CD14-positive monocyte (primary cell): Measurements from ENCODE around the gene CDH6. TPM values are rescaled to one million over a fixed set of nuclear protein-coding genes. Genes with fewer than 3 reads are reported as not detected.

Source experiments
- DNase-seq, 3 donors: peaks; one replicate each; pipeline ENCODE4 v3.0.0-alpha.2; 2011 to 2022
- H2AFZ ChIP-seq: 2 replicates; pipeline ENCODE4 v1.6.0; 2012; ENCODE audit warnings: mild to moderate bottlenecking, low read depth, low read length, inconsistent platforms; ENCODE audit not compliant: insufficient read depth, poor library complexity, severe bottlenecking
- H3K27ac ChIP-seq, 2 donors: 1 replicate in 1 of 2; 2 replicates in 1 of 2; pipeline ENCODE4 v1.5.1; 2012 to 2013; ENCODE audit warnings: low read length in 2 of 2, control low read depth in 1 of 2, inconsistent platforms in 1 of 2, low read depth in 1 of 2, mild to moderate bottlenecking in 1 of 2
- H3K27me3 ChIP-seq, 2 donors: one replicate each; pipeline versions ENCODE4 v1.6.0 to v1.6.1; 2011 to 2013; ENCODE audit warnings: low read length in 2 of 2; ENCODE audit not compliant: control insufficient read depth in 2 of 2, insufficient read depth in 2 of 2
- H3K36me3 ChIP-seq, 2 donors: replicated peaks in 1 of 2; 1 replicate in 1 of 2; 2 replicates in 1 of 2; pipeline versions ENCODE4 v1.5.1 to v1.6.1; 2012 to 2013; ENCODE audit warnings: low read length in 2 of 2, control low read depth in 1 of 2, inconsistent platforms in 1 of 2, mild to moderate bottlenecking in 1 of 2; ENCODE audit not compliant: insufficient read depth in 2 of 2, control insufficient read depth in 1 of 2
- H3K4me1 ChIP-seq, 2 donors: 1 replicate in 1 of 2; 2 replicates in 1 of 2; pipeline versions ENCODE4 v1.5.1 to v1.6.1; 2012 to 2013; ENCODE audit warnings: low read length in 2 of 2, control low read depth in 1 of 2, inconsistent platforms in 1 of 2, mild to moderate bottlenecking in 1 of 2, moderate library complexity in 1 of 2; ENCODE audit not compliant: insufficient read depth in 2 of 2, control insufficient read depth in 1 of 2
- H3K4me2 ChIP-seq: replicated peaks from 2 replicates; pipeline ENCODE3; 2012; ENCODE audit warnings: low read length, moderate library complexity, mild to moderate bottlenecking; ENCODE audit not compliant: poor library complexity, severe bottlenecking; ENCODE audit errors: extremely low read depth
- H3K4me3 ChIP-seq, 3 experiments: fragments of 200-600 bp in 1 of 3; sonication (generic) in 1 of 3; replicated peaks in 1 of 3; 1 replicate in 2 of 3; 2 replicates in 1 of 3; pipeline ENCODE4 v1.5.1; 2011 to 2013; ENCODE audit warnings: low read length in 3 of 3, mild to moderate bottlenecking in 3 of 3, control low read depth in 2 of 3, low read depth in 2 of 3, inconsistent platforms in 1 of 3, moderate library complexity in 1 of 3
- H3K79me2 ChIP-seq: 2 replicates; pipeline ENCODE4 v1.6.0; 2012; ENCODE audit warnings: mild to moderate bottlenecking, control low read depth, inconsistent platforms, low read length, moderate library complexity; ENCODE audit not compliant: insufficient read depth
- H3K9ac ChIP-seq: 2 replicates; pipeline ENCODE4 v1.6.0; 2017; ENCODE audit warnings: low read length, mild to moderate bottlenecking; ENCODE audit not compliant: insufficient read depth, poor library complexity, severe bottlenecking
- H3K9me3 ChIP-seq, 2 donors: replicated peaks in 1 of 2; 1 replicate in 1 of 2; 2 replicates in 1 of 2; pipeline versions ENCODE4 v1.5.1 to v1.6.1; 2012 to 2013; ENCODE audit warnings: low read length in 2 of 2, control low read depth in 1 of 2; ENCODE audit not compliant: control insufficient read depth in 1 of 2, insufficient read depth in 1 of 2
- H4K20me1 ChIP-seq: 2 replicates; pipeline ENCODE4 v1.6.0; 2012; ENCODE audit warnings: mild to moderate bottlenecking, low read length, control low read depth, moderate library complexity; ENCODE audit not compliant: insufficient read depth
- H3K27ac Mint-ChIP-seq, 7 donors: one replicate each; pipeline ENCODE4 v1.8.0; 2020; ENCODE audit warnings: mild to moderate bottlenecking in 7 of 7, mixed read lengths in 7 of 7, moderate library complexity in 6 of 7, inconsistent platforms in 2 of 7
- H3K27me3 Mint-ChIP-seq, 3 donors: one replicate each; pipeline ENCODE4 v1.8.0; 2021 to 2022; ENCODE audit warnings: low read depth in 3 of 3, mild to moderate bottlenecking in 3 of 3, mixed read lengths in 3 of 3, moderate library complexity in 3 of 3, inconsistent platforms in 1 of 3
- H3K36me3 Mint-ChIP-seq, 2 donors: one replicate each; pipeline ENCODE4 v1.8.0; 2020; ENCODE audit warnings: mixed read lengths in 2 of 2, inconsistent platforms in 1 of 2, mild to moderate bottlenecking in 1 of 2
- H3K4me1 Mint-ChIP-seq: one replicate; pipeline ENCODE4 v1.8.0; 2020; ENCODE audit warnings: mild to moderate bottlenecking, mixed read lengths
- H3K4me3 Mint-ChIP-seq, 2 donors: one replicate each; pipeline ENCODE4 v1.8.0; 2020; ENCODE audit warnings: mild to moderate bottlenecking in 2 of 2, mixed read lengths in 2 of 2, moderate library complexity in 1 of 2
- H3K9me3 Mint-ChIP-seq, 7 donors: one replicate each; pipeline ENCODE4 v1.8.0; 2020 to 2022; ENCODE audit warnings: mixed read lengths in 7 of 7, mild to moderate bottlenecking in 6 of 7, moderate library complexity in 6 of 7, inconsistent platforms in 2 of 7
- WGBS: methylation state at CpG from one replicate; pipeline ENCODE4 v1.1.5; 2013; ENCODE audit warnings: missing lambda C conversion rate; ENCODE audit not compliant: insufficient coverage; 5-methylcytosine and 5-hydroxymethylcytosine counted together
- intact Hi-C, 2 donors: fragments of 100-400 bp; cut with micrococcal nuclease; formaldehyde crosslinking; loops; one replicate each; pipeline versions ENCODE4 v1.15.0 to v1.15.1; 2023
- polyA plus RNA-seq, 3 donors: library from polyadenylated mRNA; depleted of rRNA in 1 of 3; unstranded in 2 of 3; stranded (reverse) in 1 of 3; fragments of 300-500 nt in 2 of 3; fragments of >200 nt in 1 of 3; fragmentation: Illumina TruSeq in 2 of 3; gene quantifications; 1 replicate in 2 of 3; 2 replicates in 1 of 3; pipeline ENCODE4 v1.2.3, GENCODE V29; 2012 to 2021
- TF ChIP-seq, protein P1 (sequence below): fragments of 200-600 bp; IDR thresholded peaks from one replicate; pipeline ENCODE4 v1.8.0; 2022; ENCODE audit warnings: antibody characterized with exemption, mild to moderate bottlenecking

The CDH6 gene
- polyA plus RNA-seq, 3 donors, result not detected

DNA sequence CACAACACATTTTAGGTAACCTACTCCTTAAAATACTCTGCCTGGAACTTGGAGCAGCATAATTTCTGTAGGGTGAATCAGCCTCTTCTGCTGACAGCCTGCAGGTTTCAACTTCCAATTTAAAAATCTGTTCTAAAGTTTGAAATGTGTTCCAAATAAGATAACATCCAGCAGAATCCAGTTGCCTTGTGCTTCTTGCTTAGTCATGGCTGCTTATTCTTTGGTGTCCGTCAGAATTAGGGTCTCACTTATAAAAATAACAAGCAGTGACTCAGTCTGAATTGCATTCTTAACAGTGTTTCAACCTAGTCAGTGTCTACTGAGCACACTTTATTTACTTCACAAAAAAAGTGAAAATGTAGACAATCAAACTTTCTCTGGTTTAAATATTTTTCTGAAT is 3.7 kb downstream of the CDH6 start:
- Mint-ChIP-seq H3K27ac (no peak overlapping the region), H3K27me3 (peaks cover 43 to 71% (median 52%) of the 10 kb centered on the region in 3 donors), H3K4me3 (no peak overlapping the region), H3K9me3 (peaks cover 0 to 17% (median 4%) of the 10 kb centered on the region in 7 donors), H3K36me3 (peaks cover 0 to 2% of the 10 kb centered on the region in 2 donors), H3K4me1 (peaks cover 12% of the 10 kb centered on the region)
- Histone ChIP-seq H4K20me1 (no peaks in the 10 kb centered on the region), H3K4me3 (no peak overlapping the region), H3K9me3 (peaks cover 0 to 22% of the 10 kb centered on the region in 2 donors), H3K4me2 (no peak overlapping the region), H3K36me3 (no peaks in the 10 kb centered on the region), H3K27me3 (peaks cover 54 to 55% of the 10 kb centered on the region in 2 donors), H3K27ac (no peak overlapping the region), H3K4me1 (no peaks in the 10 kb centered on the region), H3K79me2 (no peaks in the 10 kb centered on the region), H2AFZ (no peak overlapping the region), H3K9ac (no peak overlapping the region)
- WGBS, result no CpG with 5 or more reads among the region's 1 CpG
- TF ChIP-seq, protein P1, sequence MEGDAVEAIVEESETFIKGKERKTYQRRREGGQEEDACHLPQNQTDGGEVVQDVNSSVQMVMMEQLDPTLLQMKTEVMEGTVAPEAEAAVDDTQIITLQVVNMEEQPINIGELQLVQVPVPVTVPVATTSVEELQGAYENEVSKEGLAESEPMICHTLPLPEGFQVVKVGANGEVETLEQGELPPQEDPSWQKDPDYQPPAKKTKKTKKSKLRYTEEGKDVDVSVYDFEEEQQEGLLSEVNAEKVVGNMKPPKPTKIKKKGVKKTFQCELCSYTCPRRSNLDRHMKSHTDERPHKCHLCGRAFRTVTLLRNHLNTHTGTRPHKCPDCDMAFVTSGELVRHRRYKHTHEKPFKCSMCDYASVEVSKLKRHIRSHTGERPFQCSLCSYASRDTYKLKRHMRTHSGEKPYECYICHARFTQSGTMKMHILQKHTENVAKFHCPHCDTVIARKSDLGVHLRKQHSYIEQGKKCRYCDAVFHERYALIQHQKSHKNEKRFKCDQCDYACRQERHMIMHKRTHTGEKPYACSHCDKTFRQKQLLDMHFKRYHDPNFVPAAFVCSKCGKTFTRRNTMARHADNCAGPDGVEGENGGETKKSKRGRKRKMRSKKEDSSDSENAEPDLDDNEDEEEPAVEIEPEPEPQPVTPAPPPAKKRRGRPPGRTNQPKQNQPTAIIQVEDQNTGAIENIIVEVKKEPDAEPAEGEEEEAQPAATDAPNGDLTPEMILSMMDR, result no peak
- intact Hi-C loops, result no loop called here
- DNase-seq, result no peak

DNA sequence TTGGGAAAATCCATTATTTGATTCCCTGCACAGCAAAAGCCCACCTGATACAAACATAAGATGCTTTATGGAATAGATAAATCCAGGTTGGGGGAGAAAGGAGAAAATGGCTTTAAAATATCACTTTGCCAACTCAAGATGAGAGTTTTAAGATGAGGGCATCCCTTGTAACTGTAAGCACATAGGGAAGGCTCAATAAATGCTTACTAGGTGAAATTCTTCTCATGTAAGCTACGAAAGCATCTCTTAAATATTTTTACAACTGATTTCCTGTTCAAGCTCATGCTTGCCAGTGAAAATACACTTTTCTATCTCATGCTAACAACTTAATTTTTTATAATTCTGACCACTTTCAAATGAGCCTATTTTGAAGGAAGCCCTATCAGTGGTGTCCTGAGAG is 11.5 kb downstream of the CDH6 start:
- Histone ChIP-seq H3K27me3 (no peaks in the 10 kb centered on the region), H4K20me1 (no peaks in the 10 kb centered on the region), H3K4me2 (no peak overlapping the region), H3K9me3 (no peaks in the 10 kb centered on the region), H3K9ac (no peak overlapping the region), H3K79me2 (no peaks in the 10 kb centered on the region), H3K4me1 (no peaks in the 10 kb centered on the region), H3K27ac (no peak overlapping the region), H2AFZ (no peak overlapping the region), H3K4me3 (no peak overlapping the region), H3K36me3 (no peaks in the 10 kb centered on the region)
- Mint-ChIP-seq H3K27ac (no peak overlapping the region), H3K27me3 (peaks cover 5 to 10% (median 8%) of the 10 kb centered on the region in 3 donors), H3K36me3 (no peaks in the 10 kb centered on the region), H3K9me3 (peaks cover 0 to 2% (median 0%) of the 10 kb centered on the region in 7 donors), H3K4me3 (no peak overlapping the region), H3K4me1 (no peaks in the 10 kb centered on the region)
- intact Hi-C loops, result no loop called here
- no peak for DNase-seq
- TF ChIP-seq, protein P1, result no peak
- 100% methylated on average over 1 of the region's 1 CpG for WGBS
